ENCODE measurements around the gene ENAM. TPM values are rescaled to one million over a fixed set of nuclear protein-coding genes. Genes with fewer than 3 reads are reported as not detected.

The ENAM gene
- total RNA-seq, 4 donors from 2014 or later, result 0.16 TPM; not detected in 3

DNA sequence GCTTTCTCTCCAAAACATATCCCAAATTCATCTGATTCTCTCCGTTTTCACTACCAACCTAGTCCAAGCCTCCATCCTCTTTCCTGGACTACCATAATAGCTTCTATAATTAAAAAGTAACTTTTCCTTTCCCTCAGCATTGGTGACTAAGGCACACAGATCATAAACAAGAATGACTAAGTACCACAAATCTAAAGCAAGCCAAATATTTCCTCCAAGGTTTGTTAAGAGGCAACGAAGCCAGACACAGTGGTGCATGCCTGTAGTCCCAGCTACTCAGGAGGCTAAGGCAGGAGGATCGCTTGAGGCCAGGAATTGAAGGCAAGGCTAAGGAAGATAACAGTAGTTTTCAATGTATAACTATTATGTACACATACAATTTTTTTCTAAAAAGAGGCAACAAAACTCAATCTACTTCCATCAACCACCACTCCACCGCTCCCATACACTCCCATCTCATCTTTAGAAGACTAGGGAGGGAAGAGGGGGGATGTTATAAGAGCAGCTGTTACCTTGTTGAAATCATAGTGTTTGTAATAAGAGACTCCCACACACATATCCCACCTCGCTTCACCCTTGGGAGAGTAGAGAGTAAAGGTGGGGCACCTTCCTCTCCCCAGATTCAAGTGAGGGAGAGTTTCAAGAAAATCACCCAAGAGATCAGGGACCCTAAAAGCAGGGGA, 41.9 kb downstream of the ENAM start:
- TF ChIP-seq, protein P1, sequence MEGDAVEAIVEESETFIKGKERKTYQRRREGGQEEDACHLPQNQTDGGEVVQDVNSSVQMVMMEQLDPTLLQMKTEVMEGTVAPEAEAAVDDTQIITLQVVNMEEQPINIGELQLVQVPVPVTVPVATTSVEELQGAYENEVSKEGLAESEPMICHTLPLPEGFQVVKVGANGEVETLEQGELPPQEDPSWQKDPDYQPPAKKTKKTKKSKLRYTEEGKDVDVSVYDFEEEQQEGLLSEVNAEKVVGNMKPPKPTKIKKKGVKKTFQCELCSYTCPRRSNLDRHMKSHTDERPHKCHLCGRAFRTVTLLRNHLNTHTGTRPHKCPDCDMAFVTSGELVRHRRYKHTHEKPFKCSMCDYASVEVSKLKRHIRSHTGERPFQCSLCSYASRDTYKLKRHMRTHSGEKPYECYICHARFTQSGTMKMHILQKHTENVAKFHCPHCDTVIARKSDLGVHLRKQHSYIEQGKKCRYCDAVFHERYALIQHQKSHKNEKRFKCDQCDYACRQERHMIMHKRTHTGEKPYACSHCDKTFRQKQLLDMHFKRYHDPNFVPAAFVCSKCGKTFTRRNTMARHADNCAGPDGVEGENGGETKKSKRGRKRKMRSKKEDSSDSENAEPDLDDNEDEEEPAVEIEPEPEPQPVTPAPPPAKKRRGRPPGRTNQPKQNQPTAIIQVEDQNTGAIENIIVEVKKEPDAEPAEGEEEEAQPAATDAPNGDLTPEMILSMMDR (IDR thresholded peaks at IDR 0.05; ENCODE audit: low read depth), result no peak

DNA sequence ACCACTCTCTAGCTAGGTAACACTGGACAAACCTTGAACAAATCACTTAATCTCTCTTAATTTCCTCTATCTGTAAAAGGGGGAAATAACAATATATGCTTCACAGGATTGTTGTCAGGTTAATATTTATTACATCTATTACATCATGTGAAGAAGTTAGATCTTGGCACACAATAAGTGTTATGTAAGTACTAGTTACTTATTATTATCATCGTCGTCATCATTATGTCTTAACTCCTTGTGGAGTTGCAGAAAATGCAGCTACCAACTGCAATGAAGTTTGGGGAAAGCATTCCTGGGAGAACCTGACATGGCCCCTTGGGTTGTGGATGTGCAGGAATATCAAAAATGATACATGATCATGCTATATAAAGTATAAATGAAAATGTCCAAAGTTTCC, 42.5 kb downstream of the ENAM start:
- TF ChIP-seq, protein P1 (IDR thresholded peaks at IDR 0.05; ENCODE audit: low read depth), result no peak

DNA sequence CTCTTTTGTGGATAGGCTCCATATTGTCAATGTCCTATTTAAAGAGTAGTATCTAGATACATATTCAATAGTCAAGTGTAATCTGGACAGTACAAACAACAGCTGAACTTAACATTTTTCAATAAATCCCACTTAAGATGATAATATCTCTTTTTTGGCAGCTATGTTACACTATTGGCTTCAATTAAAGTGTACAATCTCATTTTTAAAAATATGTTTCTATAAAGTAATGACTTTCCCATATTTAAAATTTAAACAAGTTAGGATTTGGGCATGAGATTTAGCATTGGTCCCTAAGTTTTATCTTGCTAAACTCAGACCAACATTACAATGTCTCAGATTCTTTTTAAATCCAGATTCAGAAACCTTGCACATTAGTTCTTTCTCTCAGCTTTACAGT, 45.6 kb downstream of the ENAM start:
- TF ChIP-seq, protein P1 (IDR thresholded peaks at IDR 0.05; ENCODE audit: low read depth), result no peak

DNA sequence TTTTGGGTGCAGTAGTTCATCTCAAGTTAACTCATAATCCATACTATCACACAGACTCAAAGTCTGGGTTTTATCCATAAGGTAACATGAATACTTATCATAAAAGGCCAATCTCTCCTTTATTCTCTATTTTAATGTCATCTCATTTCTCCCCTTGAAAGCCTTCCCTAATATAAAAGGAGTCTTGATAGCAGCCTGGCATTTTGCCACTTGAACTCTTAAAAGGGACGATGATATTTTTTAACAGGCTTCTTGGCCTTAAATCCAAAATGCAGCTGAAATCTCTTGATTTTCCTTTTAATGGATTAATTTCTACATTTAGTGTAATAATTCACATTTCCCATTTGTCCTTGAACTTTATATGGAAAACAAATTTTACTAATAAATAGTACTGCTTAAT, 46.2 kb downstream of the ENAM start:
- TF ChIP-seq, protein P1 (IDR thresholded peaks at IDR 0.05; ENCODE audit: low read depth), result no peak

DNA sequence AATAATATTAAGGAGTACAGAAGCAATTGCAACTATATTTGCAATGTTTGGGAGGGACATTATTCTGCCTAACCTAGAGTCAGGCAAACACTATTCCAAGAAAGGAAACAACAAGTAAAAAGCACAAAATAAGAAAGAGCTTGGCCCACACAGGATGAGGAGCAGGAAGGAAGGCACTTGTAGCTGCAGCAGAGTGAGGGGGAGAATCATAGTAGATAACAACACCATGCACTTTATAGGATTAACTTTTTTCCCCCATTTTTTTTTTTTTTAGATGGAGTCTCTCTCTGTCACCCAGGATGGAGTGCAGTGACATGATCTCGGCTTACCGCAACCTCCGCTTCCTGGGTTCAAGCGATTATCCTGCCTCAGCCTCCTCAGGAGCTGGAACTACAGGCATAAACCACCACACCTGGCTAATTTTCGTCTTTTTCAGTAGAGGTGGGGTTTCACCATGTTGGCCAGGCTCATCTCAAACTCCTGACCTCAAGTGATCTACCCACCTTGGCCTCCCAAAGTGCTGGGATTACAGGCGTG, 48.1 kb downstream of the ENAM start:
- TF ChIP-seq, protein P1 (IDR thresholded peaks at IDR 0.05; ENCODE audit: low read depth), result no peak

DNA sequence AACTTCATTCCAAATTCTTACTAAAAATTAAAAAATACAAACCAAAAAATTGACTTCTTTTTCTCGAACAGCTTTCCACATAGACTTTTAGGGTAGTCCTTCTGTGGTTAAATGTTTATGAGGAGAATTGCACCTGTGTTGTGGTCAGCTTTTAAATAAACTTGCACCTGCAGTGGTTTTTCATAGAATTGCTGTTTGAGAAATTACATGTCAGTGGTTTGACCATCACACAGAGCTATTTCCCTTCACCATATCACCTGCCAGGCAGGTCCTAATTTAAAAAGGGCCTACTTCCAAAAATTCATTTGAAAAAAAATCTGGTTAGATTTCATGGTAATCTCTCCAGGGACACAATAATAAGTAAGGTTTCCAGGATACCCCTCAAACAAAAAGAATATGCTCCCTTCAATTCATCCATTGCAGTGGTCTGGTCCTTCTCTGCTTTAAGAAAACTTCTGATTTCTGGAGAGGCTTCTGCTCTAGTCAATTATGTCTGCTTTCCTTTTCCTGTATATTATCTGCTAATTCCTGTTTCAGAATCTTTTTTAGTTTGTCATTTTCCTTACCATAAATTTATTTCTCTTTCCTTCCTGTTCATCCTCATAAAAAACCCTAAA, 49.9 kb downstream of the ENAM start:
- TF ChIP-seq, protein P1 (IDR thresholded peaks at IDR 0.05; ENCODE audit: low read depth), result no peak

DNA sequence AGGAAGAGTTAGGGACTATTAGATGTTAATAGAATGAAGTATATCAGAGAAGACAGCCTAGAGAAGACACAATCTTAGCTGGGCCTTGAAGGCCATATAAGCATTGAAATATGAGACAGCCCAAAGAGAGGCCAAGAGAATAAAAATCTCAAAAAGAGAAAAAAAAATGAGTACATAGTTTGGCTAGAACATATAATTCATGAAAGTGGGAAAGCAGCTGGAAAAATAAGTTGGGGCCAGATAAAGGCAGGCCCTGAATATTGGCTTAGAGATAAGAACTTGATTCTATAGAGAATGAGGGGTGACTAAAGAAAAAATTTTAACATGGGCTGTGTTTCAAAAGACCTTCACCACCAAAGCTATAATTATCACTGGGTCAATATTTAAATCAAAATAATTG, 52.4 kb downstream of the ENAM start:
- TF ChIP-seq, protein P1 (IDR thresholded peaks at IDR 0.05; ENCODE audit: low read depth), result no peak
